GM21786 (cell line): Measurements from ENCODE around the gene PEPD.

Experiments
- ATAC-seq: cut with Tn5 transposase; IDR thresholded peaks from one replicate; pipeline ENCODE4 v1.9.1; 2021; ENCODE audit not compliant: unreplicated experiment

The PEPD gene

DNA sequence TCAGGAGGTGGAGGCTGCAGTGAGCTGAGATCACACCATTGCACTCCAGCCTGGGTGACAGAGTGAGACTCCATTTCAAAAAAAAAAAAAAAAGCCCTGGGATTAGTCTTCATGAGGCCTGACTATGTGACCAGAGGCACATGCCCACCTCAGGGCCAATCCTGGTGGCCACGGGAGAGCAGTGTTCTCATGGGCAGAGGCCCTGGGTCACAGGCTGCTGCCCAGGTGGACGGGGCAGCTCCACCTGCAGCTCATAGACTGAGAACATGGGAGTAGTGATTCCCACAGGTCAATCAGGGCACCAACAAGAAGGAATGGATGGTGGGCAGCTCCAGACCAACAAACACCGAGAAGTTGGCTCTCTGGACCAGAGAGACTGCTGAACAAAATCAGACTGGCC lies 26.1 kb upstream of the PEPD start:
- ATAC-seq: no peak

DNA sequence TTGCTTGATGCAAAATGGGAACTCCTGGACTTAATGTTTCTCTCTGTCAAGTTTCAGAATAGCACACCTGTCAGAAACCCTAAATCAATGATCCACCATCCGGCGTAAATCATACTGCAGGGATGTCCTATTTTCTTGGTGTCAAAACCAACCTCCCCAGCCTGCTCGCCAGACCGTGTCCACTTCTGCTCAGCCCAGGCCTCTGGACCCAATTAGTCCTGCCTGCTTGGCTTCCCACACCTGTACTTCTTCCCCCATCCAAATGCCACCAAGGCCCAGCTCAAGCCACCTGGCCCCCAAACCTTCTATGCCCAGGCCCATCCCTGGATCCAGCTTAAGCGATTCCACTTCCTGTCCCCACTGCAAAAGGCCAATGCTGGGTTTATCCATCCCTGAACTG lies 25.1 kb upstream of the PEPD start:
- ATAC-seq: no peak

DNA sequence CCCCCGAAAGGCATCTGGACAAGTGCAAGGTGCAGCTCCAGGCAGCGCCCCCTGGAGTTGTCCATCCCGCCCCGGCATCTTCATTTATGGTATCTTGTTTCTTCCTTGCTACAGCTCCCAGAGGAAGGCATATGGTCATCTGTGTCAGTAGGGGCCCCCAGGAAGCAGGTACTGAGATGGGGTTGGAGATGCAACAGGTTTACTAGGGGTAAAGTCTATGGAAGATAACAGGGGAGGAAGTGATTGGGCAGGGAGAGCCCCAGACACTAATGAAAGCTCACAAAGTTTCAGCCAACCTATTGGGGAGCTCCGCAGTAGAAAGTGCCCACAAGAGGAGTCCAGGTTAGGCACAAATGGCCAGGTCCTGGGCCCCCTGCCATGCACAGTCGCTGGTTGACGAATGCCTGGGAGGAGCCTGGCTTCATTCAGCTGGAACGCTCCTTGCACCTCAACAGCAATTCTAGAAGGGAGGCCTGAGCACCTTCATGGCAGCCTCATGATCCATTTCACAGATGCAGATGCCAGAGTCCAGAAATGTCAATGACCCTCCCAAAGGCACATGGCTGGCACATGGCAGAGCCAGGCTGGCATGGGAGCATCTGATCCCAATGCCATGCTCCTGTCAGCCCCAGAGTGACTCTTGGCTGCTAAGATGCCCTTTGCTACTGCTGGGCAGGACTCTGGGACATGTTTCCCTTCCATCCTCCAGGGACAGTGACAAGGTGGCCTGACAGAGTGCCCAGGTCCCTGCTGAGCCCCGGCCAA lies 23.8 kb upstream of the PEPD start:
- no peak for ATAC-seq

DNA sequence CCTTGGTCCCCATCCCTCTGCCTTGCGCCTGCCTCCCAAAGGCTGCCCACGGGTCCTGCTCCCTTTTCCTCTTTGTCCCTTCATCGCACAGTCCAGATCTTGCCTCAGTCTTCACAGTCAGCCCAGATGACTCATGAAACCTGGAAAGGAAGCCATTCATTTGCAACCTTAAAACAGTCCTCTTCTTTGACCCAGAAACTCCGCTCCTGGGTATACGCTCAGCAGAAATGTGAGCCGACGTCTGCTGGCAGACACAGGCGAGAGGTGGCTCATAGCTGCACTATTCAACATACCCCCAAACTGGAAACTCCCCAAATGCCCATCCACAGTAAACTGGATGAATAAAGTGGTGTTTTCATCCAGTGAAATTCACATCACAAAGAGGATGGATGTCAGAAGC lies 13.6 kb upstream of the PEPD start:
- ATAC-seq: no peak

DNA sequence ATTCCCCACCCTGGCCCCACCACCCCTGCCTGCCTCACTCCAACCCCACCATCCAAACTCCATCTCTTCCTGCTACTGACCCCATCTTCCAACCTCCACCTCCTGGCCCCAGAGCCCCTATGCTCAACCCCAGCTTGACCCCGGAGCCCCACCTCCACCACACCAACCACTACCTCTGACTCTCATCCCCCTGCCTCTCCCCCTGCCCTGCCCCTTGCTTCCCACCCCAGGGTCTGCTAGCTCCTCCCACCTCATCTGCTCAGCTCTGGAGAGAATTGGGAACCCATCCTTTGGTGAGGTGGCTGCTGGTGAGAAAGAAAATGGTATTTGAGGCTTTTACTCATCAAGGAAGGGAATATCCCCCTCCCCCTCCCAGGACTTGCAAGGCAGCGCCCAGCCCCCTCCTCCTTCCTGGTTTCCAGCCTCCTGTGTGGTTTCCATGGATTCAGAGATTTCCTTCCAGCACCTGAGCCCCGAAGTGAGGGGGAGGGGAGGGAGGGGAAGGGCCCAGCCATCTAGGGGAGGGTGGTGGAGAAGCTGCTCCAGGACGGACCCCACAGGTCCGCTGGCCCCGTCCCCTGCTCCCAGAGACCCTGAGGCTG lies 11.4 kb upstream of the PEPD start:
- no peak for ATAC-seq

DNA sequence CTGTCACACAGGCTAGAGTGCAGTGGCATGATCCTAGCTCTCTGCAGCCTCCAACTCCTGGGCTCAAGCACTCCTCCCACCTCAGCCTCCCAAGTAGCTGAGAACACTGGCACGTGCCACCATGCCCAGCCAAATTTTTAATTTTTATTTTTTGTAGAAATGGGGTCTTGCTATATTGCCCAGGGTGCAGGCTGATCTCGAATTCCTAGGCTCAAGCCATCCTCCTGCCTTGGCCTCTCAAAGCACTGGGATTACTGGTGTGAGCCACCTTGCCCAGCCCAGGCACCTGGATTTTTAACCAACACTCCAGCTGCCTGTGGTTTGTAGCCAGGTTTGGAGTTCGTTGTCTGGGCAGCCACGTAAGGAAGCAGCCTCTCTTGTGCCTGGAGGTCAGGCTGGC lies 9.3 kb upstream of the PEPD start:
- ATAC-seq: no peak

DNA sequence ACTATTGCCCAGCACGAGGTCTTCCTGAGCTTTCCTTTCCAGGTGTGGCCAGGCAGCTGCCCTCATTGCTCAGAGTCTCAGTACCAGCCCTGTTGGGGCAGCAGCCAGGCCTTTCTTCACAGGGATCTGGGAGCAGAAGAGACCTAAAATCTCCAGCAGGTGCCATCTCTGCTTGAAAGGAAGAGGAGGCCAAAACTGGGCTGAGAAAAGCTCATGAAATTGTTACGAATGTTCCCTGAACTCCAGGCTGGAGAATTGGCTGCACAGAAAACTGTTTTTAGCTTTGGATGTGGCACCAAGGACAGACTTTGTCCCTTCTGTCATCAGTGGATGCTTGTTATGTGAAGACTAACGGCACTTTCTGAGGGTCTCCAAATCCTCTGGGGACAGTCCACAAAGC lies 8.7 kb upstream of the PEPD start:
- no peak for ATAC-seq

DNA sequence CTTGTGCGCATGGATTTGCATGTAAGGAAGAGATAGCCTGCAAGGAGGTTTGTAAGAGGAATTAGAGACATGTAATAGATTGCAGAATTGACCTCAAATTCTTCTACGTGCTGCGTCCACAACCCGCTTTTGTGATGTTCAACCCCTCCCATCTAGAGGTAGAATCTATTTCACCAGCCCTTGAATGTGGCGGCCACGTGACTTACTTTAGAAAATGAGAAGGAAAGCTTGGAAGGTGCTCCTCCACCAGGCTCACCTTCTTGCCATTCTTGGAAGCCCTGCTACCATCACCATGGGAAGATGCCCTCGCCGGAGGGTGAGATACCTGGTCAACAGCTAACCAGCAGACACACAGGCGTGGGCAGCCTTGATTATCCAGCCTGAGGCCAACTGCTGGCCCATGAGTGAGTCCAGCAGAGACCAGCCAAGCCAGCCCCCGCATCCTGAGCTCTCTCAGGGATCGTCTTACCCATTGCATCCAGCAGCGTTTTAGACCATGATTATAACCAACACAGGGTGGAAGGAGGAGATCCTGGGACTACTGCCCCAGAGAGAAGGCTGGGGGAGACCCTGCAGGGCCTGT lies 7.6 kb upstream of the PEPD start:
- no peak for ATAC-seq

DNA sequence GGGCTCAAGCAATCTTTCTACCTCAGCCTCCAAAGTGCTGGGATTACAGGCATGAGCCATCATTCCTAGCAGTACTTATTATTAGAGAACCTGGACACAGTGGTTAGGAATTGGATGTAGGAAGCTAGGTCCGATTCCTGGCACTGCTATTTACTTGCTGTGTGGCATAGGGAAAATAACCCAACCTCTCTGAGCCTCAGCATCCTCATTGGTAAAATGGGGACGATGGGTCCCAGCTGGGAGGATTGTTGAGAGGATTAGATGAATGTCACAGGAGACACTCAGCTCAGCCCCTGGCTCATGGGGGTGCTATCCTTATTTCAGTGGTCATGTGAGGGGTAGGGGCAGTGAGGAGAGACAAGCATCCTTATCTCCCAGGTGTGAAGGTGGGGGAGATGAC lies 6.8 kb upstream of the PEPD start:
- ATAC-seq: no peak

DNA sequence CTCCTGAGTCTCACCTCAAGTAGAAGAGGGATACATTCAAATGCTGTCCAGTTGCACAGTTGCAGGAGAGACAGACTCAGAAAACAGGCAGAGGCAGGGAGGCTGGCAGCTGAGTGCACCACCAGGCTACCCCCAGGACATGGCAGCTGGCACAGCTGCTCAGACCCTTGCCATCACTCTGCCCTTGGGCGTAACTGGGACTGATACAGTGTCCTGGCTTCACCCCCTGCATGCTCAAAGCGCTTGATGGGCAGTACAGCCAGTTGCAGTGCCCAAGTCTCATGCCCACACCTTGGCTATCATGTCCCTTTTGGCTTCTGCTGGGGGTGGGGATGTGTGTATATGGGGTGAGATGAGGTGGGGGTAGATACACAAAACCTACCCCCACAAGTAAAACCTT lies 5.5 kb upstream of the PEPD start:
- ATAC-seq: no peak

DNA sequence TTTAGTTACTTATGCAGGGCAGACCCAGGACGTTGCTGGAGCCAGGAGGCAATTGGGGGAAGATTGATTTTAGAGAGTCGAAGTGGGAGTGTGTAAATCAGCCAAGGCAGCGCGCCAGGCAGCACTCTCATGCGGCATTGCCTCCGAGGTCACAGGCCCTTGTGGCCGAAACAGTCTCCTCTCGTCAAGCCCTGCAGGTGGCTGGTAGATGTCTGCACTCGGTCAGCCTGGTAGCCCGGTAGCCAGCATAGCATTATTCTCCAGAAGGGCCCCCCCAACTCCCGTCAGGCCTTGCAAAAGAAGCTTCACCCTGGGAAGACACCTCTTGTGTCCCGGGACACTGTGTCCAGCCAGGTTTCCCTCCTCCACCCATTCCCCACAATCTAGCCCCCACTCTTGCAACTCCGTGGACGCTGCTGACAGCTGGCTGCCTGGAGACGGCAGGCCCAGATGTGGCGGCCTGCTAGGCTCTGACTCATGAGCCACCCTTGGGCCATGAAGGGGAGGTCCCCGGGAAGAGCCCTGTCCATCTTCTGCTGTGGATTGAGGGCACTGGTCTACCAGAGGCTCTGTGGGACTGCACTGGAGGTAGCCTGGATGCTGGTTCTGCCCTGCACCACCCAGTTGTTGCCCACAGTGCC lies 2.6 kb upstream of the PEPD start:
- no peak for ATAC-seq

DNA sequence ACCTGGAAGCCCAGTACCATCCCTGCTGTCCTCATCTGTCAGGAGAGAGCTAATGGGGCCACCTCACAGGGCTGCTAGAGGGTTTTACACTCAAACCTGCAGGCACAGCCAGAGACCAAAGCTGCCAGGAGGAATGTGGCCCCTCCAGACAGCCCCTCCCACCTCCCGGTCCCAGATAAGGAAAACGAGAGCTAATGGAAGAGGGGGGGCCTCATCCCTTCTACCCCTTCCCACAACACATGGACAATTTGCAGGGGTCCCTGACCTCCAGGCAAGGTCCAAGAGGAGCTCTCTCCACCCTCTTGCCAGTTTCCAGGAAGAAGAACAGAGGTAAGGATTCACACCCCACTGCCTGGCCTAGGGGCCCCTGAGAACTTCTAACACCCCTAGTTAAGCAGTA lies 1.6 kb upstream of the PEPD start:
- ATAC-seq: no peak

DNA sequence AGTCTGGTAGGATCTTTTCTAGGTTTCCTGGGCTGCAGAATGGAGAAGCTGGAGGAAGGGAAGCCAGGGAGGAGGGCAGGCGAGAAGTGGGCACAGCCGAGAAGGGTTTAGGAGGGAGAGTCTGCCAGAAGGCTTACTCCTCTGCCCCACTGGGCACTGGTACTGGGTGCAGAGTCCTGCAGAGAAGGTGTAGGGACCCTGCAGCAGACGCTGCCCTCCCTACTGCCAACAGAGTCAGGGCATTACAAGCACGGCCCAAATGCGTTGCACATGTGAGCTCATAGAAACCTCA lies 726 bp upstream of the PEPD start:
- ATAC-seq: no peak

DNA sequence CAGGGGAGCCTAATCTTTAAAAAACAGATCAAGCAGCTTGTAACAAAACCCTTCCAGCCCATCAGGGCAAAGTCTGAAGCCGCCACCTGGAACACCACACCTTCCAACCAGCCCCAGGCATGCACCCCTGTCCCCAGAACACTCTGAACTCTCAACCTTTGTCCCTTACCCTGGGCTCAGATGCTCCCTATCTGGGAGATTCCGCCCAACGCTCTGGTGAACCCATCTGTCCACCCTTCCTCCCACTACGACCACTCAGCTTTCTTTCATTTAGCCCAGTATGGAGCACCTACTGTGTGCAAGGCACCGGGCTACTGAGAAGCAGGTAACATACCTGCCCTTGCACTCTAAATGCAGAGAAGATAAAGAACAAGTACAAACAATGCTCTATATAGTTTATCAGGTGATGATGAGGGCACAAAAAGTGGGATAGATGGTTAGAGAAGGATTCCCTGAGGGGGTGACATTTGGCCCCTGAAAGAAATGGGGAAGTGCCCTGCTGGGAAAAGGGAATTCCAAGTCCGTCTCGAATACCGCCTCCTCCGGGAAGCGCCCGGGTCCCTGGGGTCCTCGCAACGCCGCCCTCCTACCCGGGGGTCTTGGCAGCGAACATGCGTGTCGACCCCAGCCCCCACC lies 629 bp downstream of the PEPD start:
- ATAC-seq: no peak

DNA sequence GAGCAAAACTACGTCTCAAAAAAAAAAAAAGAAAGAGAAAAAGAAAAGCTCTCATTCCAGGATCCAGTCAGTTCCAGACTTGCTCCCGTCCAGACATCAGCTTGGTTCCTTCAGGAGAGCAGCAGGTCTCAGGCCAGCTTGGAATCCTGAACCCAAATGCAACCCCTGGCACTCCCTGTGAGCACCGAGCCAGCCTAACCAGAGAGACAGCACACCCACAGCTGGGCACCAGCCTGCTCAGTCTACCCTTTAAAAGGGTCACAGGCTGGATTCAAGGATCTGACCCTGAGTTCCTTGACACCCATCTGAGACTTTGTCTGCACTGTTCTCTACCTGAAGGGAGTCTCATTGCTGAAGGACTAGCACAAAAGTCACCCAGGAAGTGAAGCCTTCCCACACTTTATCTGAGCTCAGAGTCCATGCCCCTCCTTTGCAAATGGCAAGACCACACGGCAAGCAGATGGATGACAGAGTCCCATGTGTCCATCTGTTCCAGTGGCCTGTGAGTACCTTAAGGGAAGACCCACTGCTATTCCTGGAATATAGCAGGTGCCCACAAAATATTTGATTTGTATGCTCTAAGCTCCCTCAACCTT lies 1.4 kb downstream of the PEPD start:
- no peak for ATAC-seq

DNA sequence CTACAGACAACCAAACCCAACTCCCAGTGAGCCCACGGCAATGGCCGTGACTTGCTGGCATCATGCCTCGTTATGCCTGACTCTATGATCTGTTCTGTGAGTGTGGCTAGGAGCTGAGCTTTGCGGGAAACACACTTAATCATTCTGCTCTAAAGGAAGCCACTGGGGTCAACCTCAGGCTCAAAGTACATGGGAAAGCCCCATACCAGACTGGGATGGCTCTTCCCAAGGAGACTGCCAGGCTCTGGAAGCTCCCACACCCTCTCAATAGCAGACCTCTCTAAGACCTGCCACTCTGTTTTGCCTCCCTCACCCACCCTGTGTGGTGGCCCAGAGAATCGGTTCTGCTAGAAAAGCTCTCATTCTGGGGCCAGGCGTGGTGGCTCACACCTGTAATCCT lies 2.2 kb downstream of the PEPD start:
- ATAC-seq: no peak

DNA sequence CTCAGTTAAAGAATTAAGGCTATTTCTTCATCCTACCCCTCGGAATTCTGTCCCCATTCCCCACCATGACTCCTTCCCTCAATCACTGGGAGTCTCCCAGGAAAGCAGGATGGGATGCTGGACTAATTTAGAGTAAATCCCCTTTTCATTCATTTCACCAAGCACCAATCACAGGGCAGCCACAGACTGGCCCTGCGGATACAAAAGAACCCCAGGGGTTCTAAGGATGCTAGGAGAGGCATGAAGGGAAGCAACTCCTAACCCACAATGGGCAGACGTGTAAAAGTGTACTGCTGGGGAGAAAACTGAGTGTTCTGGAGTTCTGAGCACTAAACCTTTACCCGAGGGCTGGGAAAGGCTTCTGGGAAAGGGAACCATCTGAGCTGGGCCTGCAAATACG lies 3.0 kb downstream of the PEPD start:
- ATAC-seq: no peak

DNA sequence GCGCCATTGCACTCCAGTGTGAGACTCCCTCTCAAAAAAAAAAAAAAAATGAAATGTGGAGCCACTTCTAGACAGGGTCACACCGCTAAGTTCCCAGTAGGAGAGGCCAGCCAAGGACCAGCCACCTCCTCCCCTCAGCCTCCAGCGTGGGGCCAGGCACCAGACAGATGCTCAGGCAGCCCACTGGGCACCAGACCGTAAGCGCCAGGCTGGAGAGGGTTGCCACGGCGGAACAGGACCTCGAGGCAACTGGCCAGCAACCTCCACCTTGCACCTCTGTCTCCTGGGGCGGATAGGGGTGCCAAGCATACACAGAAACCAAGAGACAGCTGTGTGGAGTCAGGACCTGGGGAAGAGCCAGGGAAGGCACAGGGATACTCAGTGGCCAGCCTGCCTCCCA lies 3.7 kb downstream of the PEPD start:
- no peak for ATAC-seq

DNA sequence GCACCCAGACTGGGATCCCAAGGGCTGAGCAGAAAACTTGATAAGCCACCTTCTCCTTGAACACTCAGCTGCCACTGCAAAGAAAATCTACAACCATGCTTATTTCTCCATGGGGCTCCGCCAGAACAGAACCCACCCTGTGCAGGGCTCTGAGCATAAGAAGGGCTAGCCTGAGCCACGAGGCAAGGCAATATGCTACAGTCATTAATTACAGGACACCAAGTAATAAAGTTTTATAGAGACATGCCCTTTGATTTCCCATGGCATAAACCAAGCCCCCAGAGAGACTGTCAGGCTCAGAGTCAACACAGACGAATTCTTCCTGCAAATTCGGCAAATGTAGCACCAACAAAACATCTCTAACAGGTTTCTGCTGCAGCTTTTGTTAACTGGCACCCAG lies 5.7 kb downstream of the PEPD start:
- no peak for ATAC-seq

DNA sequence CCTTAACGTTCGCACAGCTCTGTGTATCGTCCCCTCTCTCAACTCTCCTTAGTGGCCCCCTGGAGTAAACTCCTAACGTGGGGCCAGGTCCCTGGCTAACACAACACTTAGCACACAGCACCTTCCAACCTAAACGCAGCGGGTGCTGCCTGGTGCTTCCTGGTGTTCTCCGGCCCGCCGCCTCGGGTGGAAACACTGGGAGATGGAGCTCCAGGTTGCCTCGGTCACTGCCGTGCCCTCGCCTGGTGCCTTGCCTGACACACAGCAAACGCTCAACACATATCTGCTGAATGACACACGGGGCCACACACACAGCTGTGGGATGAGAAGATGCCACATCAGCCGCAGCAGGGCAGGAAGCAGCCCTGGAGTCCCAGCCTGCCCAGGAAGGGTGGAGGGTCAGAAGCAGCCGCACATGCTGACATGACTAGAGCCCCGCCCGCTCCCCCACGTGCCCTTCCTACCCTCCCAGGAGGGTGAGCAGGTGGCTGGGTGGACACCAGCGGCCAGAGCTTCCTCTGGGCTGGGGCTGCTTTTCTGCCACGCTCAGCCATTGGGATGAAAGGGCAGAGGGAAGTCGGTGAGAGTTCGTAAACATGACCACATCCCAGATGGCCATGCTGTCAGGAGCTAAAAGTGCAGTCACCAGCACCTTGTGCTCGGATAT lies 6.6 kb downstream of the PEPD start:
- no peak for ATAC-seq

DNA sequence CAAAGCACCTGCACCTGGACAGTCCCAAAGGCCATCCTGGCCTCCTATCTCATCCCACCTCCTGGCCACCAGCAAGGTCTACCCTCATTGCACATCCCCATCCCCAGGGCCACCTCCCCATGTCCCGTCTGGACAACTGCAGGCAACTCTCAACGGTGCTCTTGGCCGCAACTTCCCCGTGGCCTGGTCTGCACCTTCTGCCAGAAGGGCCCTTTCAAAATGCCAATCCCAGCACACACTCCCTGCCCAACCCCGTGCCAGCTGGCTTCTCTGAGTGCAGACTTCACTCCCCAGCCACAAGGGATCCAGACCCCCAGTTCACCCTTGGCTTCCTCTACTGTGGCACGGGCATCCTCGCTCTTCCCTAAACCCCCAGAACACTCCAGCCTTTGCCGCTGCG lies 8.2 kb downstream of the PEPD start:
- ATAC-seq: no peak
